Hepatocyte (in vitro differentiated cells): ENCODE data around the gene ARFGAP1. TPM values are rescaled to one million over a fixed set of nuclear protein-coding genes. Genes with fewer than 3 reads are reported as not detected.

Experiments used
- DNase-seq: peaks from one replicate; pipeline ENCODE4 v3.0.0-alpha.2; 2016; ENCODE audit warnings: low spot score
- H2AFZ ChIP-seq: fragments of 200-600 bp; sonication (generic); 2 replicates; pipeline ENCODE4 v1.6.0; 2016; ENCODE audit warnings: antibody characterized with exemption, mild to moderate bottlenecking
- H3K27ac ChIP-seq: fragments of 200-600 bp; sonication (generic); 2 replicates; pipeline ENCODE4 v1.5.1; 2016; ENCODE audit warnings: mild to moderate bottlenecking
- H3K27me3 ChIP-seq: fragments of 200-600 bp; sonication (generic); 2 replicates; pipeline ENCODE4 v1.6.1; 2016
- H3K36me3 ChIP-seq: fragments of 200-600 bp; sonication (generic); replicated peaks from 2 replicates; pipeline ENCODE4 v1.5.1; 2016; ENCODE audit warnings: low read depth; ENCODE audit not compliant: insufficient read depth
- H3K4me1 ChIP-seq: fragments of 200-600 bp; sonication (generic); 2 replicates; pipeline ENCODE4 v1.5.1; 2016; ENCODE audit warnings: mild to moderate bottlenecking, moderate library complexity; ENCODE audit not compliant: insufficient read depth
- H3K4me2 ChIP-seq: fragments of 200-600 bp; sonication (generic); 2 replicates; pipeline ENCODE4 v1.6.0; 2016
- H3K4me3 ChIP-seq: fragments of 200-600 bp; sonication (generic); 2 replicates; pipeline ENCODE4 v1.5.1; 2016; ENCODE audit warnings: mild to moderate bottlenecking
- H3K79me2 ChIP-seq: fragments of 200-600 bp; sonication (generic); 2 replicates; pipeline ENCODE4 v1.6.0; 2017; ENCODE audit warnings: mild to moderate bottlenecking
- H3K9me2 ChIP-seq: fragments of 200-600 bp; sonication (generic); replicated peaks from 2 replicates; pipeline ENCODE4 v1.6.0; 2017; ENCODE audit warnings: mild to moderate bottlenecking; ENCODE audit not compliant: insufficient read depth
- H3K9me3 ChIP-seq: fragments of 200-600 bp; sonication (generic); 2 replicates; pipeline ENCODE4 v1.5.1; 2016; ENCODE audit warnings: low read depth, mild to moderate bottlenecking
- H4K20me1 ChIP-seq: fragments of 200-600 bp; sonication (generic); 2 replicates; pipeline ENCODE4 v1.6.0; 2016; ENCODE audit warnings: mild to moderate bottlenecking; ENCODE audit not compliant: insufficient read depth, poor library complexity, severe bottlenecking
- EZH2 ChIP-seq: fragments of 200-600 bp; sonication (generic); IDR thresholded peaks from 2 replicates; pipeline ENCODE4 v1.6.1; 2016; ENCODE audit warnings: antibody characterized with exemption, mild to moderate bottlenecking, borderline replicate concordance
- EZH2phosphoT487 ChIP-seq: fragments of 200-600 bp; sonication (generic); IDR thresholded peaks from one replicate; pipeline ENCODE4 v1.6.1; 2018; ENCODE audit warnings: antibody characterized with exemption, mild to moderate bottlenecking, low read depth, moderate library complexity; ENCODE audit not compliant: unreplicated experiment, severe bottlenecking
- WGBS: methylation state at CpG from one replicate; pipeline ENCODE4 v1.1.6; 2016; ENCODE audit warnings: low lambda C conversion rate; ENCODE audit errors: missing lambda C conversion rate; 5-methylcytosine and 5-hydroxymethylcytosine counted together
- polyA plus RNA-seq: library from polyadenylated mRNA; unstranded; fragments of >200 nt; fragmentation: Nextera tagmentation; extraction: Ambion mirVana; gene quantifications from 2 replicates; pipeline ENCODE4 v1.2.1, GENCODE V29; 2016
- total RNA-seq: library from RNA; depleted of rRNA; stranded (reverse); fragments of >200 nt; gene quantifications from 2 replicates; pipeline ENCODE4 v1.2.3, GENCODE V29; 2014
- TF ChIP-seq, protein P1 (sequence below): fragments of 200-600 bp; sonication (generic); IDR thresholded peaks from 2 replicates; pipeline ENCODE4 v1.5.1; 2016; ENCODE audit warnings: antibody characterized with exemption, mild to moderate bottlenecking; ENCODE audit not compliant: poor library complexity

The ARFGAP1 gene
- total and polyA plus RNA-seq, 2 experiments from 2014 or later, result 78.2 to 99.0 TPM

- Histone ChIP-seq H3K79me2 (peaks cover 18% of the 10 kb centered on the region), H3K36me3 (no peaks in the 10 kb centered on the region), H3K4me2 (no peak overlapping the region), H3K9me3 (no peaks in the 10 kb centered on the region), H3K4me3 (no peak overlapping the region), H3K9me2 (no peaks in the 10 kb centered on the region), H3K27ac (no peak overlapping the region), H3K4me1 (no peaks in the 10 kb centered on the region), H4K20me1 (peaks cover 20% of the 10 kb centered on the region), H2AFZ (no peak overlapping the region), H3K27me3 (no peaks in the 10 kb centered on the region)
- TF ChIP-seq EZH2phosphoT487, result no peak
- TF ChIP-seq EZH2, result no peak
- TF ChIP-seq, protein P1, sequence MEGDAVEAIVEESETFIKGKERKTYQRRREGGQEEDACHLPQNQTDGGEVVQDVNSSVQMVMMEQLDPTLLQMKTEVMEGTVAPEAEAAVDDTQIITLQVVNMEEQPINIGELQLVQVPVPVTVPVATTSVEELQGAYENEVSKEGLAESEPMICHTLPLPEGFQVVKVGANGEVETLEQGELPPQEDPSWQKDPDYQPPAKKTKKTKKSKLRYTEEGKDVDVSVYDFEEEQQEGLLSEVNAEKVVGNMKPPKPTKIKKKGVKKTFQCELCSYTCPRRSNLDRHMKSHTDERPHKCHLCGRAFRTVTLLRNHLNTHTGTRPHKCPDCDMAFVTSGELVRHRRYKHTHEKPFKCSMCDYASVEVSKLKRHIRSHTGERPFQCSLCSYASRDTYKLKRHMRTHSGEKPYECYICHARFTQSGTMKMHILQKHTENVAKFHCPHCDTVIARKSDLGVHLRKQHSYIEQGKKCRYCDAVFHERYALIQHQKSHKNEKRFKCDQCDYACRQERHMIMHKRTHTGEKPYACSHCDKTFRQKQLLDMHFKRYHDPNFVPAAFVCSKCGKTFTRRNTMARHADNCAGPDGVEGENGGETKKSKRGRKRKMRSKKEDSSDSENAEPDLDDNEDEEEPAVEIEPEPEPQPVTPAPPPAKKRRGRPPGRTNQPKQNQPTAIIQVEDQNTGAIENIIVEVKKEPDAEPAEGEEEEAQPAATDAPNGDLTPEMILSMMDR, result no peak
- WGBS, result 93% methylated on average over 6 of the region's 6 CpGs
- no peak for DNase-seq
These were observed 7.8 kb downstream of the ARFGAP1 start for GRCh38 chr20:63280371-63280770.

GRCh38 chr20:63280929-63281545 lies 8.4 kb downstream of the ARFGAP1 start:
- WGBS, result 83% methylated on average over 16 of the region's 19 CpGs
- DNase-seq, result no peak
- Histone ChIP-seq H3K9me2 (no peaks in the 10 kb centered on the region), H2AFZ (no peak overlapping the region), H3K9me3 (no peaks in the 10 kb centered on the region), H4K20me1 (peaks cover 14% of the 10 kb centered on the region), H3K27me3 (no peaks in the 10 kb centered on the region), H3K4me2 (no peak overlapping the region), H3K36me3 (no peaks in the 10 kb centered on the region), H3K4me3 (no peak overlapping the region), H3K4me1 (no peaks in the 10 kb centered on the region), H3K27ac (no peak overlapping the region), H3K79me2 (peaks cover 11% of the 10 kb centered on the region)
- TF ChIP-seq EZH2phosphoT487, result no peak
- TF ChIP-seq, protein P1, result peak; percentile 23

DNA sequence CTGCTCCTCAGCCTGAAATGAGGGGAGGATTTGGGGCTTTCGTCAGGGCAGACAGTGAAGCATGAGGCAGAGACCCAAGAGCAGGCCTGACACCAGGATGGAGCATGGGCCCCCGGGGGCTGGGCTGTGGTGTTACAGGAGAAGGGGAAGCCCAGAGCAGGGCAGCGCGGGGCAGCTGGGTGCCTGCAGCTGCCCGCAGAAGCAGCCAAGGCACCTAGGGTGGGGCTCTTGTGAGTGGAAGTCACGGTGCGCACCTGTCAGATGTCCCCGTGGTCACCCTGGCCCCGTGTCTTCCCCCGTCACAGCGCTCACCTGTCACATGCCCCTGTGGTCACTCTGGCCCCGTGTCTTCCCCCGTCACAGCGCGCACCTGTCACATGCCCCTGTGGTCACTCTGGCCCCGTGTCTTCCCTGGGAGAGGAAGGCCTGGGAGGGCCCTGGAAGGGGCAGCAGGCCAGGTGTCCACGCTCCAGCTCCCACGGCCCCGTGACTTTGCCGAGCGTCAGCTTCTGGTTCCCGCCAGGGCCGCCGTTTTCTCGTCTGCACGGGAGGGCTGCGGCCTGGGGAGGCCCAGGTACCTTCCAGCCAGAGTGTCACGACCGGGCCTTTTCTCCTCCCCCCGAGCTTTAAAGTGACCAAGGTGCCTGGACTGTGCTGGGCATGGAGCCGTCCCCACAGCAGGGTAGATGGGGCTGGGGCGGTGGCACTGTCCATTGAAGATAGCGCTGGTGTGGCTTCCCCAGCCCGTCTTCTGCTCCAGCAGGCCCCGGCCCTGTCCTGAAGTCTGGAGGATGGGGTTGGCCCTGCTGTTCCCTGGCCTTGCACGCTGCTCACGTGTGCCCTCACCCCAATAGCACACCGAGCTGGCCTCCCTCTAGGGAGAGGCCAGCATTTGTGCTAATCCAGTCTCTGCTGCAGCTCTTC lies 9.4 kb downstream of the ARFGAP1 start:
- Histone ChIP-seq H3K36me3 (no peaks in the 10 kb centered on the region), H2AFZ (no peak overlapping the region), H3K27me3 (no peaks in the 10 kb centered on the region), H3K79me2 (peaks cover 4% of the 10 kb centered on the region), H3K4me1 (no peaks in the 10 kb centered on the region), H3K9me2 (no peaks in the 10 kb centered on the region), H3K4me2 (no peak overlapping the region), H3K9me3 (no peaks in the 10 kb centered on the region), H3K27ac (no peak overlapping the region), H4K20me1 (peaks cover 4% of the 10 kb centered on the region), H3K4me3 (no peak overlapping the region)
- WGBS, result 95% methylated on average over 37 of the region's 38 CpGs
- no peak for DNase-seq
- TF ChIP-seq EZH2 (no peak), EZH2phosphoT487 (no peak)
- TF ChIP-seq, protein P1, result no peak
